Endothelial cell of umbilical vein (primary cell): ENCODE data around the gene CBX2. TPM values are rescaled to one million over a fixed set of nuclear protein-coding genes. Genes with fewer than 3 reads are reported as not detected.

Source experiments
- BruUV-seq: library from RNA; stranded (reverse); fragments of 400-500 nt; replicated peaks from 2 replicates; lab custom pipeline; 2021; lab: Mats Ljungman, UMichigan
- CTCF ChIA-PET: fragments of 300-600, 350-600 bp; sonication (Branson Sonifier 250); formaldehyde crosslinking; loops from one replicate; lab custom pipeline; 2021; ENCODE audit warnings: antibody characterized with exemption, inconsistent platforms; lab: Charles Lee
- POLR2A ChIA-PET: fragments of 300-600, 350-600 bp; sonication (Branson Sonifier 250); formaldehyde crosslinking; loops from one replicate; lab custom pipeline; 2021; ENCODE audit warnings: antibody characterized with exemption, inconsistent platforms; lab: Charles Lee
- DNase-seq: peaks from one replicate; pipeline ENCODE4 v3.0.0-alpha.2; 2011; ENCODE audit warnings: low read depth, low spot score
- FAIRE-seq: peaks from 2 replicates; lab custom pipeline; 2011; peaks lifted over from hg19 to GRCh38; lab: Jason Lieb, UNC
- H2AFZ ChIP-seq: 2 replicates; pipeline ENCODE4 v1.6.0; 2012; ENCODE audit warnings: low read depth, low read length, control low read depth, inconsistent platforms
- H3K27ac ChIP-seq: 2 replicates; pipeline ENCODE4 v1.5.1; 2011; ENCODE audit warnings: low read depth, mild to moderate bottlenecking, control low read depth, low read length, moderate library complexity; ENCODE audit not compliant: insufficient read depth
- H3K27me3 ChIP-seq, 2 experiments: 2 replicates each; pipeline versions ENCODE4 v1.6.0 to v1.6.1; 2011; ENCODE audit warnings: low read length in 2 of 2, mixed read lengths in 1 of 2; ENCODE audit not compliant: control insufficient read depth in 2 of 2, insufficient read depth in 2 of 2
- H3K36me3 ChIP-seq, 2 experiments: 2 replicates in 1 of 2; 3 replicates in 1 of 2; pipeline ENCODE4 v1.5.1; 2011; ENCODE audit warnings: low read length in 2 of 2, mild to moderate bottlenecking in 1 of 2, moderate library complexity in 1 of 2; ENCODE audit not compliant: control insufficient read depth in 2 of 2, insufficient read depth in 2 of 2; ENCODE audit errors: extremely low read depth in 1 of 2
- H3K4me1 ChIP-seq: 3 replicates; pipeline ENCODE4 v1.5.1; 2011; ENCODE audit warnings: mild to moderate bottlenecking, low read length; ENCODE audit not compliant: control insufficient read depth, insufficient read depth; ENCODE audit errors: extremely low read depth
- H3K4me2 ChIP-seq: 2 replicates; pipeline ENCODE4 v1.6.1; 2011; ENCODE audit warnings: low read length, control low read depth, mixed read lengths; ENCODE audit not compliant: insufficient read depth
- H3K4me3 ChIP-seq, 3 experiments: fragments of 200-600 bp in 1 of 3; sonication (generic), shearing (Covaris generic) in 1 of 3; replicated peaks in 1 of 3; 2 replicates each; pipeline ENCODE4 v1.5.1; 2011 to 2016; ENCODE audit warnings: control low read depth in 3 of 3, low read length in 3 of 3, mild to moderate bottlenecking in 2 of 3, inconsistent platforms in 1 of 3, low read depth in 1 of 3, moderate library complexity in 1 of 3; ENCODE audit not compliant: insufficient read depth in 1 of 3
- H3K79me2 ChIP-seq: 2 replicates; pipeline ENCODE4 v1.6.0; 2012; ENCODE audit warnings: low read length, inconsistent platforms; ENCODE audit not compliant: control insufficient read depth, insufficient read depth
- H3K9ac ChIP-seq: replicated peaks from 2 replicates; pipeline ENCODE3; 2011; ENCODE audit warnings: low read length, control low read depth; ENCODE audit not compliant: insufficient read depth; ENCODE audit errors: extremely low read depth
- H3K9me1 ChIP-seq: replicated peaks from 3 replicates; pipeline ENCODE4 v1.6.0; 2011; ENCODE audit warnings: mild to moderate bottlenecking, low read length; ENCODE audit not compliant: control insufficient read depth, insufficient read depth; ENCODE audit errors: extremely low read depth
- H3K9me3 ChIP-seq: replicated peaks from 2 replicates; pipeline ENCODE4 v1.5.1; 2012; ENCODE audit warnings: low read length, inconsistent platforms; ENCODE audit not compliant: control insufficient read depth, insufficient read depth
- H4K20me1 ChIP-seq: replicated peaks from 2 replicates; pipeline ENCODE3; 2011; ENCODE audit warnings: mild to moderate bottlenecking, low read length; ENCODE audit not compliant: control insufficient read depth, insufficient read depth; ENCODE audit errors: extremely low read depth
- CTCF ChIP-seq, 2 donors: IDR thresholded peaks; 1 replicate in 1 of 2; 2 replicates in 1 of 2; pipeline ENCODE4 v1.5.1; 2011; ENCODE audit warnings: low read length in 2 of 2, mild to moderate bottlenecking in 2 of 2, moderate library complexity in 2 of 2, control low read depth in 1 of 2, inconsistent platforms in 1 of 2, low read depth in 1 of 2; ENCODE audit not compliant: insufficient read depth in 1 of 2; ENCODE audit errors: extremely low read depth in 1 of 2
- EZH2 ChIP-seq: IDR thresholded peaks from 2 replicates; pipeline ENCODE4 v1.6.1; 2012; ENCODE audit warnings: borderline replicate concordance, low read depth, mild to moderate bottlenecking, moderate library complexity, low read length, inconsistent platforms; ENCODE audit not compliant: severe bottlenecking
- FOS ChIP-seq: IDR thresholded peaks from 2 replicates; pipeline ENCODE4 v1.6.1; 2011; ENCODE audit warnings: mild to moderate bottlenecking, low read length, moderate library complexity, borderline replicate concordance; ENCODE audit not compliant: insufficient read depth
- MAX ChIP-seq: IDR thresholded peaks from 2 replicates; pipeline ENCODE4 v1.6.1; 2011; ENCODE audit not compliant: insufficient read depth, insufficient read length
- MYC ChIP-seq: IDR thresholded peaks from one replicate; pipeline ENCODE4 v1.6.1; 2011; ENCODE audit warnings: mild to moderate bottlenecking, low read depth, low read length
- POLR2AphosphoS5 ChIP-seq: IDR thresholded peaks from 2 replicates; pipeline ENCODE4 v1.6.1; 2012; ENCODE audit warnings: low read depth, mild to moderate bottlenecking, control low read depth, low read length, moderate library complexity; ENCODE audit not compliant: insufficient read depth
- dilution Hi-C: fragments of 300-500 bp; cut with MboI; formaldehyde crosslinking; loops from one replicate; pipeline ENCODE4 v1.15.0; 2019; ENCODE audit warnings: low sequenced_read_pairs; ENCODE audit not compliant: extremely low pct_ligation_motif_present
- intact Hi-C: fragments of 100-400 bp; cut with micrococcal nuclease; formaldehyde crosslinking; loops from one replicate; pipeline ENCODE4 v1.10.0; 2022
- polyA plus RNA-seq, 4 experiments: library from polyadenylated mRNA; depleted of rRNA in 3 of 4; stranded (reverse) in 3 of 4; unstranded in 1 of 4; fragments of >200 nt; gene quantifications; 2 replicates each; pipeline versions ENCODE4 v1.2.1 to v1.2.3, GENCODE V29; 2011 to 2012; ENCODE audit warnings: missing spikeins in 1 of 4
- total RNA-seq: library from RNA; stranded (reverse); gene quantifications from 2 replicates; pipeline ENCODE4 v1.2.3, GENCODE V29; 2021

CBX2 gene
- total and polyA plus RNA-seq, 2 donors (not counting 3 experiments of a cell fraction or from before 2014, with no cell fraction given) = 10.5 to 20.0 TPM

DNA sequence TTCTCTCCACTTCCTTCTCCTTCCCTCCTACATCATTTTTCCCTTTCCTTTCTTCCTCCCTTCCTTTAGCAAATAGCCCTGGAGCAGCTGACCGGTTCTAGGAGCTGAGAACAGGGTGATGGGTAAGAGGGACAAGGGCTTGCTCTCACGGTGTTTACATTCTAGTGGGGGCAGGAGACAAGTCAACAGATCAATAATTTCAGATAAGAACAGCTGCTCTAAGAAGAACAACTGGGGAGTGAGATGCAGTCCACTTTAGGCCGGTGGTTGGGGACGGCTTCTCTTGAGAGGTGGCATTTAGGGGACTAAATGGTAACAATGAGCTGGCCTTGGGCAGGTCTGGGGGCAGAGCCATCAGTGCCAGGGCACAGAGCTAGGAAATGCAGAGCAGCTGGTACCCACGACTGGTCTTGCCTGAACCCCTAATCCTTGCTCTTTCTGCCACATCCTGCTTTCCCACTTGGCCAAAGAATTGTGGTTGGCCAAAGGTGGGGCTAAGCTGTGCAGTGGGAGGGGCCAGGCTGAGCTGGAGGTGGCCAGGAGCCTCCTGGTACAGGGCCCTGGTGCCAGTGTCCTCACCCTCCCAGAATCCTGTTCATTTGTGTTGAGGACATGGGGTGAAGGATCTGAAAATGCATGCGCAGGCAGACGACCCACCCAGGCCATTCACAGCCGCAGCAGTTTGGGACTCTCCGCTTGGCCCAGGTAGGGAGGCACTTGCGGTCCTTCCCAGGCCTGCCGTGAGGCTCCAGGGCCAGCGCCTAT, 43.6 kb downstream of the CBX2 start:
- H3K9me1 ChIP-seq = no peaks in the 10 kb centered on the region
- no peaks in the 10 kb centered on the region for H4K20me1 ChIP-seq
- ChIA-PET POLR2A (no interaction called here), CTCF (interaction anchor here (1.0 to 1.7 kb wide), 3 partner anchors 10 to 23 kb away, joined by 3 read pairs; no protein-coding TSS in a partner anchor)
- H3K9ac ChIP-seq = no peak overlapping the region
- TF ChIP-seq MAX (no peak), CTCF (IDR thresholded peaks at IDR 0.05; ENCODE audit: extremely low read depth in 1 of 2, insufficient read depth in 1 of 2, low read depth in 1 of 2, low read length in 2 of 2) (no peak), MYC (no peak), EZH2 (no peak), FOS (no peak), POLR2AphosphoS5 (no peak)
- peaks cover 27 to 32% of the 10 kb centered on the region in 2 experiments for H3K27me3 ChIP-seq
- intact Hi-C loops (no loop called here), dilution Hi-C loops (no loop called here)
- H3K36me3 ChIP-seq = no peaks in the 10 kb centered on the region
- H3K79me2 ChIP-seq = no peaks in the 10 kb centered on the region
- peaks cover 5% of the 10 kb centered on the region for H3K4me1 ChIP-seq
- no peaks in the 10 kb centered on the region for H3K9me3 ChIP-seq
- DNase-seq (no peak), FAIRE-seq (no peak)
- H3K4me3 ChIP-seq = no peak overlapping the region
- BruUV-seq = no TSS peak
- H3K27ac ChIP-seq = no peak overlapping the region
- H3K4me2 ChIP-seq = no peak overlapping the region
- H2AFZ ChIP-seq = no peak overlapping the region
